ENCODE results near the gene KMT2C.
"Not testable (repeated sequence)": the region's sequence is repeated elsewhere in the genome, so short reads cannot be mapped to it uniquely, and the experiment has no call there.

The KMT2C gene

DNA sequence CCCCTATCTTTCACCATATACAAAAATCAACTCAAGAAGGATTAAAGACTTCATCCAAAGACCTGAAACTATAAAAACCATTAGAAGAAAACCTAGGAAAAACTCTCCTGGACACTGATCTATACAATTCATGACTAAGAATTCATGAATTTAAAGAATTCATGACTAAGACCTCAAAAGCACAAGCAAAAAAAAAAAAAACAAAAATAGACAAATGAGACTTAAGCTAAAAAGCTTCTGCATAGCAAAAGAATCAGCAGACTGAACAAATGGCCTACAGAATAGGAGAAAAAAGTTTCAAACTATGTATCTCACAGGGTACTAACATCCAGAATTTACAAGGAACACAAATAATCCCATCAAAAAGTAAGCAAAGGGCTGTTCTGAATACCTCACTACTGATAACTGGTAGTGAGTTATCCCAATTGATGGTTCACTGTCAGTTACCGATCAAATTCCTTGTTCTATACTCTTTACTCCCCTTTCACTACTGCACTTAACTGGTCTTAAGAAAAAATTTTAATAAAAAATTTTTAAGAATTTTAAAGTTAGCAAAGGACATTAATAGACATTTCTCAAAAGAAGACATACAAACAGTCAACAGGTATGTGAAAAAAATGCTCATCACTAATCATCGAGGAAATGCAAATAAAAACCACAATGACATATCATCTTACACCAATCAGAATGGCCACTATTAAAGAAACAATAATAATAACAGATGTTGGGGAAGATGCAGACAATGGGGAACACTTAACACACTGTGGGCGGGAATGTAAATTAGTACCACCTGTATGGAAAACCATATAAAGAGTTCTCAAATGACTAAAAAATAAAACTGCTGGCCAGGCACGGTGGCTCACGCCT is 33.2 kb downstream of the KMT2C start:
- no peak for DNase-seq (ENCODE audit: low spot score)

GRCh38 chr7:152399344-152399743 is 36.5 kb downstream of the KMT2C start:
- peak; percentile 69 for DNase-seq (ENCODE audit: low spot score)

DNA sequence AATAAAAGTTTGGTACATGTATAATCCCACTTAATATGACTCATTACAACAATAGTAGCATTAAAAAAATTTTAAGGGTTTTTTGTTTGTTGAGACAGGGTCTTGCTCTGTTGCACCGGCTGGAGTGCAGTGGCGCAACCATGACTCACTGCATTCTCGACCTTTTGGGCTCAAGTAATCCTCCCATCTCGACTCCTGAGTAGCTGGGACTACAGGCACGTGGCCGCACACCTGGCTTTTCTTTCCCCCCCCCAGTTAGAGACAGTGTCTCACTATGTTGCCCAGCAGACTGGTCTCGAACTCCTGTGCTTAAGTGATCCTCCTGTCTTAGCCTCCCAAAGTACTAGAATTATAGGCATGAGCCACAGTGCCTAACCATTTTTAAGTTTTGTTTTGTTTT is 40.7 kb downstream of the KMT2C start:
- no peak for DNase-seq (ENCODE audit: low spot score)

GRCh38 chr7:152394214-152394613 is 41.6 kb downstream of the KMT2C start:
- DNase-seq (ENCODE audit: low spot score) = not testable (repeated sequence)

DNA sequence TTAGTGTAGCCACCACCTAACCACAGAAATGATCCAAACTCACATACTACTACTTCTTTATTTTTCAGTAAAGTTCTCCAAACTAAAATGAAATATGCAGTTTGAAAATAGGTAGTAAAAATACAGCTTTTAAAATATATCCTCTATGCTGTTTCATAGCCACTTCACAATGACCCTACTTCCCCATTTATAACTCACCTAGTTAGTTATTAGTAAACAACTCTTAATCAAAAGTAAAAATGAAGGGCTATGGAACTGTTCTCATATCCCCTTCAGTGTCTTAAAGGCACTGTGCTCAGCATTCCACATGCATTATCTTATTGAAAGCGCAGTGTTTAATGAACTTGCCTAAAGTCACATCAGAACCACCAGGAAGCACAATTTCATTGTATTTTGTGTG is 43.5 kb downstream of the KMT2C start:
- DNase-seq (ENCODE audit: low spot score) = no peak

GRCh38 chr7:152386136-152386764 is 49.6 kb downstream of the KMT2C start:
- DNase-seq (ENCODE audit: low spot score) = not testable (repeated sequence)

GRCh38 chr7:152384235-152385200 is 51.3 kb downstream of the KMT2C start:
- not testable (repeated sequence) for DNase-seq (ENCODE audit: low spot score)

DNA sequence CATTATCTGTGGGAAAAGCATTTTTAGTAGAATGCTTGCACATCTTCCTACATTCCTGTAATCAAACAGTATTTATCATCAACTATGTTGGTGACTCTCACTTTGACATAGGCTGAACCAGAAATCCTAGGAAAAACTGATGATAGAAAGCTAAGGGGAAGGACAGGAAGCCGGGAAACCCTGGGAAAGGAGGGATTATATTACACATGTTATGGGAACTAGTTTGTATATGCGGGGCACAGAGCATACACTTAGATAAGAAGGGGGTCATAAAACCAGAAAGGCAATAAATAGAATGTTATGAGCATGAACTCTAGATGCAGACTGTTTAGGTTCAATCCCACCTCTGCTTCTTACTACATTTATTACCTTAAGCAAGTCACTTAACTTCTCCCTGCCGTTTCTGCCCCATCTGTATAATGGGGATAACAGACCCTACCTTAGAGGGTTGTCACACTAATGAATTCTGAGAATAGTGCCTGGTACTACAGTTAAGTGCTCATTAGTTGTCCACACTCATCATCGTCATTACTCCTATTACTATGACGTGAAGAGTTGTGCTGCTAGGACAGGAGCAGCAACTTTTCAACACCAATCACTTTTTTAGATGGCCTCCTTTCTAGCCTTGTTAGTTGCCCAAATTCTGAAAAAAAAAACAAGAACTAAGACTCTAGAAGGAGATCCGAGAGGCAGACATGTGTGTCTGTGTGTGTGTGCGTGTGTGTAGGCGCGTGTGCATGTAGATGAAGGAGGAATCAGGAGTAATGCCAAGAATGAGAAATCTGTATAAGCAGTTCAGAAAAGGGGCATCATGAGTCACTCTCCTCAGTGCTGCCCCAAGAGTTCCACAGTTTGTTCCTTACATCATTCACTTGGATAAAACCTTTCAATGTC is 52.2 kb downstream of the KMT2C start:
- no peak for DNase-seq (ENCODE audit: low spot score)

GRCh38 chr7:152382244-152382643 is 53.6 kb downstream of the KMT2C start:
- no peak for DNase-seq (ENCODE audit: low spot score)

- not testable (repeated sequence) for DNase-seq (ENCODE audit: low spot score)
Measured at GRCh38 chr7:152380931-152381578, 54.7 kb downstream of the KMT2C start.

DNA sequence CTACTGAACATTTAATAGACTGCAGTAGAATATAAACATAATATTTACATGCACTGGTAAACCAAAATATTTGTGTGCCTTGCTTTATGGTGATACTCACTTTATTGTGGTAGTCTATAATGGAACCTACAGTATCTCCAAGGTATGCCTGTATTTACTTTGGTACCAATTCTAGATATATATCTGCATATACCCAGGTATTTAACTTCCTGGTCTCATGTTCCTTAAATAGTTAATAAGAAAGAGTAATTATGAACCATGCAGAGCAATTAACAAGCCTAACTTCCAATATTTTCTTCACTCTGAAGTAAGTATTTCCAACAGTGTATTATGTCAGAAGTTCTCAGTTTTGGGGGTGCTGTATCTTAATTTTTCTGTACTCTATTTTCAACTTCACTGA is 57.3 kb downstream of the KMT2C start:
- DNase-seq (ENCODE audit: low spot score) = not testable (repeated sequence)

DNA sequence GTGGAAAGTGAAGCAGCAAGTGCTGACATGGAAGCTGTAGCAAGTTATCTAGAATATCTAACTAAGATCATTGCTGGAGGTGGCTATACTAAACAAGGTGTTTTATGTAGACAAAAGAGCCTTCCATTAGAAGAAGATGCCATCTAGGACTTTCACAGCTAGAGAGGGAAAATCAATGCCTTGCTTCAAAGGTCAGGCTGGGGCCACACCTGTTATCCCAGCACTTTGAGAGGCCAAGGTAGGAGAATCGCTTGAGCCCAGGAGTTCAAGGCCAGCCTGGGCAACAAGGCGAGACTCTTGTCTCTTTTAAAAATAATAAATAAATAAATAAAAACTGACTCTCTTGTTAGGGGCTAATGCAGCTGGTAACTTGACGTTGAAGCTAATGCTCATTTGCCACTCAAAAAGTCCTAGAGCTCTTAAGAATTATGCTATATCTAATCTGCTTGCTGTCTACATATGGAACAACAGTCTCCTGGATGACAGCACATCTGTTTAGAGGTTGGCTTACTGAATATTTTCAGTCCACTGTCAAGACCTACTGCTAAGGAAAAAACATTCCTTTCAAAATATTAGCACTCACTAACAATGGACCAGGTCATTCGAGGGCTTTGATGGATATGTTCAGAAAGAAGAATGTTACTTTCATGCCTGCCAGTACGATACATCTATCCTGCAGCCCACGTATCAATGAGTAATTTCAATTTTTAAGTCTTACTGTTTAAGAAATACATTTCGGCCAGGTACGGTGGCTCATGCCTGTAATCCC is 58.9 kb downstream of the KMT2C start:
- not testable (repeated sequence) for DNase-seq (ENCODE audit: low spot score)

GRCh38 chr7:152370297-152370696 is 65.5 kb downstream of the KMT2C start:
- no peak for DNase-seq (ENCODE audit: low spot score)

- no peak for DNase-seq (ENCODE audit: low spot score)
Measured at GRCh38 chr7:152369518-152369917, 66.3 kb downstream of the KMT2C start.

DNA sequence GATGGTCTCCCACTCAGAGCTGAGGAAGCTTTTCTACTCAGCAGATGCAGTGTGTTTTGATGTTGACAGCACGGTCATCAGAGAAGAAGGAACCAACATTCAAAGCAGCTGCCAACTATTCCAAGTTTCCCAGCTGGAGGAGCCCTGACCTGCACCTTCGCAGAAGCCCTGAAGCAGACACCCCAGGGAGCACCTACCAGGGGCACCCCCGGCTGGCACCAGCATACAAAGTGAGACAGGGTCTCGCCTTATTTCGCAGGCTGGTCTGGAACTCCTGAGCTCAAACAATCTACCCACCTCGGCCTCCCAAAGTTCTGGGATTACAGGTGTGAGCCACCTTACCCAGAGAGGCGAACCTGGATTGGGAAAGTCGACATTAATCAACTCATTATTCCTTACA is 68.6 kb downstream of the KMT2C start:
- DNase-seq (ENCODE audit: low spot score) = no peak

- DNase-seq (ENCODE audit: low spot score) = no peak
Measured at GRCh38 chr7:152366662-152367061, 69.1 kb downstream of the KMT2C start.

- no peak for DNase-seq (ENCODE audit: low spot score)
Measured at GRCh38 chr7:152365982-152366603, 69.7 kb downstream of the KMT2C start.

DNA sequence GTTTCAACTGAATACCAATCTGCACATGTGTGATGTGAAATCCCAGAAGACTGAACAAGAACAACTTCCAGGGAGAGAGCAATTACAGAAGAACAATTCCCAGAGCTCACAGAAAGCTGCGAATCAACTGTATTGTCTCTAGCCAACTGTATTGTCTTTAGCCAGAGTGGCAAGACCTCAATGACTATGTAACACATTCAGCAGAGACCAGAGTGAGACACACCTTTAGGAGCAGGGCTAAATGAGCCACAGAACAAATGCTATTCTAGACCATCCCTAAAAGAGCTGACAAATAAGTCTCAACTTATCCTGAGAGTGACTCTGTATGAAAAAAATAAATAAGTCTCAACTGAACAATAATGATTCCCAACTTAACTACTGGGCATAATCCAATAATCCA is 72.0 kb downstream of the KMT2C start:
- no peak for DNase-seq (ENCODE audit: low spot score)

GRCh38 chr7:152362128-152362926 is 73.5 kb downstream of the KMT2C start:
- no peak for DNase-seq (ENCODE audit: low spot score)
